Measurements from ENCODE around the gene SULF2.

DNA sequence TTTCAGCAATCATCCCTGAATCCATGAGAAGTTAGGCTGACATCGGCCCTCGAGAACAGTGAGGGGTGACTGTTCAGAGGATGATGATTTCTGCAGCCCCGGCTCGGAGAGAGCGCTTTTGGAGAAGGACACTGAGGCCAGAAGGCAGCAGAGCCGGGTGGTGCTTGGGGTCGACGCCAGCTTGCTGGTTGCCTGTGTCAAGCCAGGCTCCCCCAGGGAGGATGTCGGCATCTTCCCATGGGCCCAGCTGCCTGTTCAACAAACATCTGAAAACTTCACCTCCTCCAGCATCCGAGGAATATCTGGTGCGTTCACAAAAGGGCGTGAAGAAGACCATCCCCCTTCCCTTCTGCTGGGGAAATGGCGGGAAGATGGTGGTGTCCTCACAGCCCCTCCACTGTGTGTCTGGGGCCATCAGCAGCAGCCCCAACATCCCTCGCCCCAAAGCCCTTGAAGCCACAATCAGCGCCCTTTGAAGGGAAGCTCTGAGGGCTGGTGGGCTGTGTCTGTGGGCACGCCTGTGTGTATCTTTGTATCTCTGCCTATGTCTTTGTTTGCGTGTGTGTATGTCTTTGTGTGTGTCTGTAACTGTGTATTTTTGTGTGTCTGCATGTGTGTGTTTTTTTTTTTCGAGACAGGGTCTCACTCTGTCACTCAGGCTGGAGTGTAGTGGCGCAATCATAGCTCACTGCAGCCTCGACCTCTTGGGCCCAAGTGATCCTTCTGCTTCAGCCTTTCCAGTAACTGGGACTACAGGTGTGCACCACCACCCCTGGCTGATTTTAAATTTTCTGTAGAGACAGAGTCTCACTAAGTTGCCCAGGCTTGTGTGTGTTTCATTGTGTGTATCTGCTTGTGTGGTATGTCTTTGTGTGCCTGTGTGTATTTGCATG, 97.9 kb downstream of the SULF2 start:
- no peak for TF ChIP-seq CTCF (IDR thresholded peaks at IDR 0.05)
- no peak for TF ChIP-seq POLR2A (IDR thresholded peaks at IDR 0.05)

Data from body of pancreas (tissue), 4 donors.